ENCODE data around the gene GALNT6.

- TF ChIP-seq CTCF (IDR thresholded peaks at IDR 0.05) (no peak), EZH2 (IDR thresholded peaks at IDR 0.05) (no peak)
Observed at GRCh38 chr12:51326698-51327439, 64.3 kb downstream of the GALNT6 start.
